Hematopoietic multipotent progenitor cell treated with erythropoietin and hydrocortisone succinate and interleukin-3 and kit ligand, for 4 days (in vitro differentiated cells): ENCODE measurements around the gene SLC40A1.

Experiments used
- DNase-seq: peaks from one replicate; pipeline ENCODE4 v3.0.0-alpha.2; 2015

The SLC40A1 gene

DNA sequence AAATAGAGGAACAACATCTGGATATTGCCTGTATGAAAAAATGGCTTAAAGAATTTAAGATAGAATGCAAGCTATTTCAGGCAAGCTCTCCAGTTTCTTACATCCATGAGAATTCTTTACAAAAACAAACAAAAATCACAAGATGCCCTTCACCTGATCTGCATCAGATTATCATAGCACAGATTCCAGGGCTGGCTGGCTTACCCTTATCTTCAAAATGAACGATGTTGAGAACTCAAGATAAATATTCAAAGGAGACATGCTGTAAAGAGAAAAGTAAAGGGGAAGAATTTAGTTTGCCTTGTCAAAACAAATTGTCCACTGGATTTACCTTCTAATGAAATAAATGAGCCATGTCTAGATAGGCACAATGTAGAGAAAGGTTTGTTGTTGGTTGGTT lies 18.7 kb upstream of the SLC40A1 start:
- DNase-seq, result no peak

DNA sequence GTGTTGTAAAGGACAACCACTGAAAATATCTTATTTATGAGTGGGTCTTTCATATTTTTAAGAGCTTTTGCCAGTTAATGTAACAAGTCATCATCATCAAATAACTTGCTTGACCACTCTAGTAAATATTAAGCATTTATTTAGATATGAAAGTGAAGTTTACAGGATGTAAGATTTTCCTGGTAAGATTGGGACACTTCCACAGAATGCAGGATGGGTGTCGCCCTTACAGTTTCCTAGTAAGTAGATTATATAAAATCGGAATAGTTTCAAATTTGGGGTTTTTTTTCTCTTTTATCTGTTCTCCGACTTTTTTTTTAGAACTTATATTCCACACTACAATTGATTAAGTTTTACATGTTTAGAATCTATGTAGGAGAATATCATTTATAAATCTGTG lies 14.8 kb upstream of the SLC40A1 start:
- DNase-seq, result peak; percentile 53

- DNase-seq, result no peak
Measured at GRCh38 chr2:189594305-189594704, 13.7 kb upstream of the SLC40A1 start.

DNA sequence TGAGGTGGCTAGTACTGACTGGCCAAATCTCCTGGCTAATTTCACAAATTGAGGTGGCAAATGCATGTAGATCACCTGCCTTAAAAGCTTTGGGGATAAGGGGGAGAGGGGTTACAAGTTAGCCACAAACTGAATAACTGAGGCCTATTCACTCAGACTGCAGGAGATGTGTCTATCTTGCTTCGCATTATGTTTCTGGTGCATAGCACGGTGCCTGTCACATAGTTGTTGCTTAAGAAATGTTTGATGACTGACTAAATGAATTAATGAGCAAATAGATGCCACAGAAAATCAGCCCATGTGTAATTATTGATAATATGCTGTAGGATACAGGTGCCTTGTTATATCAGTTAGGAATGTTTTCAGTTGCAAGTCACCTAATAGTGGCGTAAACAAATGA lies 12.5 kb upstream of the SLC40A1 start:
- DNase-seq, result no peak

- DNase-seq, result peak; percentile 37
Measured at GRCh38 chr2:189592353-189592984, 11.9 kb upstream of the SLC40A1 start.

- peak; percentile 79 for DNase-seq
Measured at GRCh38 chr2:189587780-189588179, 7.2 kb upstream of the SLC40A1 start.

GRCh38 chr2:189585226-189585756 lies 4.7 kb upstream of the SLC40A1 start:
- DNase-seq, result no peak

DNA sequence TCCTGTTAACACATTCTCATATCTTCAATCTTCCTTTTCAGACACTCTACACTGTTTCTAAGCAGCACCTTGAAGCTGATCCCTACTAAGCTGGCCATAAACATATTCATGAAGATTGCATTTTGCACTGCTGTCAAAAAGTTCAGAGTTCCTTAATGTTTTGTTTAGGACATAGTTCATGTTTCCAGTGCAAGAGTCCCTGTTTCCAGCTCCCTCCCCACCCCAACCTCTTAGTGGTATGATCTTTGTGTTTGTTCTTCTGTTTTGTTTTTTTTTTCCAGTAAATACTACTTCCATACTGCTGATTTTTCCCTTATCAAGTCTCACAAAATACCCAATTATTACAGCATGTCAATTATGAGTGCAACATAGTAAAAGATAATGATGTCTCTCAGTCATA lies 4.1 kb upstream of the SLC40A1 start:
- DNase-seq, result no peak

DNA sequence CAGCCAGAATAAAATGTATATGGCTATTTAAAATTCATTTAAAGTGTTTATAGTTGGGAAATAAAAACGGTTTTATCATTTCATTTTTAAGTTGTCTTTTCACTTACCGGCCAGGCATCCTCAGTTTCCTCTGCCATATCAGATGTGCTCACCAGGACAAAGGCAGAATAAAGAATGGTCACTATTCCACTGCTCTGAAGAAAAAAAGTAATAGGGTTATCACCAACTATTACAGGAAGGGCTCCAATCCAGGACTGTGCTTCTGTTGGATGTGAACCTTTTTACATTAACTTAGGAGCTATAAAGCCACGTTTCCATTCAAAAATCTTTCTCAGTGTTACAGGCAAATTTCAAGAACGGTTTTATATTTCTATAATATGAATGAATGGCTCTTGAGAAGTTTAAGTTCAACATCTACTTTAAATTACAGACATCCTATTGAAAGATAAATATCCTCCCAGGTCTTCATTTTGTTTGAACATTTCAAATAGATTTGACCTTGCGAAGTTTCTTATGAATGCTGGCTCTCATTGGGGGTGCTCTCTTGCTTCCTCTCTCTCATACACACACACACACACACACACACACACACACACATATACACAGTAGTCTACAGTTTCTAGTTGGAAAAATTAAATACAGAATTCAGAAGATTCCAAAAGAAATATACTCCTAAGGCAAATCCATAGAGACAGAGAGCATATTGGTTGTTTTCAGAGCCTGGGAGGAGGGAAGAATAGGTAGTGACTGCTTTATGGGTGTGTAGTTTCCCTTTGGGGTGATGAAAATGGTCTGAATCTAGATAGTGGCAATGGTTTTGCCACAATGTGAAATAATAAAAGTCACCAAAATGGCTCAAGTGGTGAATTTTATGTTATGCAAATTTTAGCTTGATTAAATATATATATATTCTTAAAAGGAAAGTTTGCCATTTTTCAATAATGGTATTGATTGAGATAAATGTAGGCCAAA lies 2.9 kb upstream of the SLC40A1 start:
- DNase-seq, result peak; percentile 67

DNA sequence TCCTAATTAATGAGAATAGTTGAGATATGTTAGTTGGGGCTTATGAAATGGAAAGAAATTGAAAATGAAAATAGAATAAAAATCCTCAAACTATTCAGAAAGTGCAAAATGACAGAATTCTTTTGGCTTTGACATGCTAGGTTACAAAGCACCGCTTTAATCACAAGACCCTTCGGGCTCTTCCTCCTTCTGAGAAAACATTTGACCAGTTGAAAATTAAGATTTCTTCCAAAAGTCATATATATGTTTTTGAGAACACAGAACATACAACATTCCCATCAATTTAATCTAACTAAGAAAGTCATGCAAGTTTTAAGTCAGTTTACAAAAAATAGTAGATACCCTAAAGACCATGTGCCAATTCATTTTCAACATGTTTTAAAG lies 2.2 kb upstream of the SLC40A1 start:
- DNase-seq, result no peak

GRCh38 chr2:189582140-189582808 lies 1.7 kb upstream of the SLC40A1 start:
- no peak for DNase-seq

- peak; percentile 98 for DNase-seq
Measured at GRCh38 chr2:189581354-189582139, 961 bp upstream of the SLC40A1 start.

DNA sequence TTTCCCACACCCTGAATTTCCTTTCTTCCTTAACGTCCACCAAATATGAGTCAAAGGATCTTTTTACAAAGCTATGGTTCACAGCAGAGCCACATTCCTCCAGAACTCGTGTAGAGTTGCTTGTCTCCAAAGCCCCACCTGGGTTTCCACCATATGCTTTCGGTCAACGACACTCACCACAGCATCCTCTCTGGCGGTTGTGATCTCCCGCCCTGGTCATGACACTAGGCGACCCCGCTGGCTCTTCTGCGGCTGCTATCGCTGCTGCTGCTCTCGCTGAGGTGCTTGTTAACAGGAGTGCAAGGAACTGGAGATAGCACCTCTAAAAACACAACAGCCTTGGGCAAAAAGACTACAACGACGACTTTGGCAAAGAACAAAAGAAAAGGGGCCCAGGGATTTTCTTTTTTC lies 340 bp downstream of the SLC40A1 start:
- peak; percentile 82 for DNase-seq

- DNase-seq, result peak; percentile 81
Measured at GRCh38 chr2:189579585-189580186, 900 bp downstream of the SLC40A1 start.

GRCh38 chr2:189578272-189578950 lies 2.2 kb downstream of the SLC40A1 start:
- DNase-seq, result no peak

DNA sequence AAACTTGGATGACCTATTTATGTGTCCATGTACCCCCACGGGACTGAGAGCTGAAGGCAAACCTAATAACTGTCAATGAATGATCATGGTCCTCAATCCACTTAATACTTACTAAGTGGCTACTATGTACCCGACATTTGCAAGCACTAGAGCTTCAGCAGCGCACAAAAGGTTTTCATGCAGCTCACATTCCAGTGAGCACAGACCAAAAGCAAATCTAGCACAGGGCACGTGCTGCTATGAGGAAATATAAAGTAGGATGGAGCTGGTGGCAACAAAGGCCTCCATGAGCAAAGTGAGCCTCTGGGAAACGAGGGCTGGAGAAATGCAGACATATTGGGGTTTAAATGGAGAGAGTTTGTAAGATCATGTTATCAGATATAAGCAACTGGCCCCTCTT lies 3.5 kb downstream of the SLC40A1 start:
- DNase-seq, result no peak

DNA sequence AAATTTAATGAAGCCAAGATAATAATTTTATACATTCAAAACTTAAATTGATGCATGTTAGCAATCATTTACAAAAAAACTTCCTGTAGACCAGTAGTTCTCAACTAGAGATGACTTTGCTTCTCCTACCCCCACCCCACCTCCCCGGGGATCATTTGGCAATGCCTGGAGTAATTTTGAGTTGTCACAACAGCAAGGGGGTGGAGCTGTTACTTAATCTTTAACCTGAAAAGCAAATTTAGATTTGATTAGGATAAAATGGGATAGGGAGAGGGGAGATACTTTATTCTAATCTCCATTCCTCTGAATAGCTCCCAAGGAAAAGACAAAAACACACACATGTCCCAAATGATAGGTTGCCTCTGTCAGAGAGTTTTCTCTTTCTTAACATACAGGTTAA lies 4.2 kb downstream of the SLC40A1 start:
- no peak for DNase-seq

DNA sequence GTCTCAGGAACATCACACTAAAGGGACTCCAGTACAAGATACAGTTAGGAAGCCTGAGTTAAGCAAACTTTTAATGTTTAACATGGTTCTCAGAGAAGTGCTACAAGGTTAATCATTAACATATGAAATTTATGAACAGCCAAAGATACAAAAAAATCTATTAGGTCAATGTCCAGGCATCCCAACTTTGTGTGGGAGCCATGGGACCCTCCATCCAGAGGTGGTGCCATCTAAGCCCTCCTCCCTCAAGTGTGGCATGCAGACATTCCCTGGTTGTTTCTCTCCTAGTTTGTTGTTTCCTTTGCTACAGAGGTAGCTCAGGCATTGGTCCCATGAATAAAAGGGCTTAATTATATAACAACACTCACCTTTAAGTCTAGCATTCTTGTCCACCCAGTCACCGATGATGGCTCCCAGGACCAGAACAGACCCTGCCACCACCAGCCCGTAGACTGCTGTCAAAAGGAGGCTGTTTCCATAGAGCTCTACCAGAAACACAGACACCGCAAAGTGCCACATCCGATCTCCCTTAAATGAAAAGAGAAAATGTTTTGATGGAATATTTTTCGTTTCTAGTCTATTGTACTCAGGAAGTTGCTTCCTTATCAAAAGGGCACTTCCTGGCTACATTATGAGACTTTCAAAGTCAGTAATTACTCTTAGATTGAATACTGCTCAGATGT lies 5.7 kb downstream of the SLC40A1 start:
- DNase-seq, result no peak

GRCh38 chr2:189570570-189571031 lies 10.0 kb downstream of the SLC40A1 start:
- DNase-seq, result no peak

DNA sequence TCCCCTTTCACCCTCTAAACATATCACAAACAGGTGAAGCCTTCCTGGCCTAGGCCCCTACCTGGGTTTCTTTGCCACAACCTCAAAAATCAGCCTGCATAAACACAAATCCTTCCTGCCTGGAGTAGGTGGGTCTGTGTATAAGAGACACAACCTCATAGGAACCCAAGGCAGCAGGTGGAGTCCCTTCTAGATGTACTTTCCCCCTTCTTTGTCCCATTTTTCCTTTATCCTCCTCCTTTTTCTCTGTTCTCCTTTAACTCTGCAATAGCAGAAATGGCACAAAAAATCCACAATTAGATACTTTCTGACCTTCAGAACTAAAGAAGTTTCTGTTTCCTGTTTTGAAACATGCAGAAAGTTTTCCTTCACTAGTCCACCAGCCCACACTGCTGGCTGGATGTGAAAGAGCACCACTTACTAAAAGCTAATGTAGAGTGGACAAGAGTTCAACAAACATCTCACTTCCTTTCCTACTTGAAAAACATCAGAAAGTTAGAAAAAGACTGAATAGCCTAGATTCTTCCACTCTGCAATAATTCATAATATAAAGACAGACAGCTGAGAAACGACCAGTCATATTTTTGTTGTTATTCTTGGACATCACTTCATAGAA lies 11.2 kb downstream of the SLC40A1 start:
- DNase-seq, result no peak
